ENCODE measurements around the gene PDE4D.

The PDE4D gene

GRCh38 chr5:58925627-58926540, 967.6 kb downstream of the PDE4D start:
- TF ChIP-seq ZFP30 (CRISPR knock-in tag; IDR thresholded peaks at IDR 0.05) (no peak), ARNTL (CRISPR knock-in tag; IDR thresholded peaks at IDR 0.05; ENCODE audit: borderline replicate concordance, low read depth) (no peak)

GRCh38 chr5:58924306-58924705, 969.2 kb downstream of the PDE4D start:
- no peak for TF ChIP-seq ZC3H10 (CRISPR knock-in tag; IDR thresholded peaks at IDR 0.05)
- TF ChIP-seq SNAI2 (CRISPR knock-in tag; IDR thresholded peaks at IDR 0.05) = no peak
- TF ChIP-seq ESRRG (CRISPR knock-in tag; IDR thresholded peaks at IDR 0.05) = no peak
- TF ChIP-seq CSDC2 (CRISPR knock-in tag; IDR thresholded peaks at IDR 0.05) = no peak
- TF ChIP-seq ZFP3 (CRISPR knock-in tag; IDR thresholded peaks at IDR 0.05) = no peak
- TF ChIP-seq CREB5 (CRISPR knock-in tag; IDR thresholded peaks at IDR 0.05; ENCODE audit: low read depth) = no peak
- no peak for TF ChIP-seq TSHZ2 (CRISPR knock-in tag; IDR thresholded peaks at IDR 0.05)
- TF ChIP-seq TOX (CRISPR knock-in tag; IDR thresholded peaks at IDR 0.05; ENCODE audit: borderline replicate concordance) = no peak
- TF ChIP-seq ZNF70 (CRISPR knock-in tag; IDR thresholded peaks at IDR 0.05) = no peak
- TF ChIP-seq BACH2 (CRISPR knock-in tag; IDR thresholded peaks at IDR 0.05; ENCODE audit: borderline replicate concordance) = no peak
- no peak for TF ChIP-seq POU6F1 (CRISPR knock-in tag; IDR thresholded peaks at IDR 0.05; ENCODE audit: borderline replicate concordance, low read depth)
- no peak for TF ChIP-seq ZNF8 (CRISPR knock-in tag; IDR thresholded peaks at IDR 0.05)
- no peak for TF ChIP-seq PATZ1 (CRISPR knock-in tag; IDR thresholded peaks at IDR 0.05; ENCODE audit: borderline replicate concordance)
- no peak for TF ChIP-seq OSR1 (CRISPR knock-in tag; IDR thresholded peaks at IDR 0.05)
- no peak for TF ChIP-seq PPARA (CRISPR knock-in tag; IDR thresholded peaks at IDR 0.05; ENCODE audit: borderline replicate concordance)
- ATAC-seq = no peak

More at GRCh38 chr5:58925627-58926540, 967.6 kb downstream of the PDE4D start:
- ATAC-seq = no peak

- no peak for ATAC-seq
- TF ChIP-seq PATZ1 (CRISPR knock-in tag; IDR thresholded peaks at IDR 0.05; ENCODE audit: borderline replicate concordance) = no peak
- TF ChIP-seq CREB5 (CRISPR knock-in tag; IDR thresholded peaks at IDR 0.05; ENCODE audit: low read depth) = no peak
- TF ChIP-seq ISL1 (CRISPR knock-in tag; IDR thresholded peaks at IDR 0.05) = no peak
- no peak for TF ChIP-seq ZNF8 (CRISPR knock-in tag; IDR thresholded peaks at IDR 0.05)
- no peak for TF ChIP-seq GLIS3 (CRISPR knock-in tag; IDR thresholded peaks at IDR 0.05)
- TF ChIP-seq TOX (CRISPR knock-in tag; IDR thresholded peaks at IDR 0.05; ENCODE audit: borderline replicate concordance) = no peak
- TF ChIP-seq ARNTL (CRISPR knock-in tag; IDR thresholded peaks at IDR 0.05; ENCODE audit: borderline replicate concordance, low read depth) = no peak
- TF ChIP-seq ZFP30 (CRISPR knock-in tag; IDR thresholded peaks at IDR 0.05) = no peak
- TF ChIP-seq PPARA (CRISPR knock-in tag; IDR thresholded peaks at IDR 0.05; ENCODE audit: borderline replicate concordance) = no peak
- TF ChIP-seq ZNF565 (CRISPR knock-in tag; conservative IDR thresholded peaks at IDR 0.05; ENCODE audit: low read depth) = no peak
- TF ChIP-seq ZNF70 (CRISPR knock-in tag; IDR thresholded peaks at IDR 0.05) = no peak
- no peak for TF ChIP-seq SNAI2 (CRISPR knock-in tag; IDR thresholded peaks at IDR 0.05)
- TF ChIP-seq TSHZ2 (CRISPR knock-in tag; IDR thresholded peaks at IDR 0.05) = no peak
- no peak for TF ChIP-seq RARB (CRISPR knock-in tag; IDR thresholded peaks at IDR 0.05)
- no peak for TF ChIP-seq TCF4 (CRISPR knock-in tag; IDR thresholded peaks at IDR 0.05; ENCODE audit: borderline replicate concordance)
- TF ChIP-seq ZFP3 (CRISPR knock-in tag; IDR thresholded peaks at IDR 0.05) = no peak
- TF ChIP-seq BACH2 (CRISPR knock-in tag; IDR thresholded peaks at IDR 0.05; ENCODE audit: borderline replicate concordance) = no peak
Observed at GRCh38 chr5:58923355-58923754, 970.2 kb downstream of the PDE4D start.

Data from SK-N-SH treated with all-trans-retinoic acid at 6 μM for 48 hours (cell line).